B cell (primary cell): Measurements from ENCODE around the gene ANO5.

Experiments used
- CTCF ChIP-seq: fragments of 200-600 bp; IDR thresholded peaks from one replicate; pipeline ENCODE4 v1.8.0; 2022; ENCODE audit warnings: antibody characterized with exemption, mild to moderate bottlenecking
- EZH2 ChIP-seq: IDR thresholded peaks from 2 replicates; pipeline ENCODE4 v1.6.1; 2012; ENCODE audit warnings: borderline replicate concordance, low read depth, mild to moderate bottlenecking, moderate library complexity, low read length; ENCODE audit not compliant: insufficient read depth, poor library complexity, severe bottlenecking

GRCh38 chr11:22180131-22180530, 12.8 kb upstream of the ANO5 start:
- TF ChIP-seq CTCF (no peak), EZH2 (no peak)
